ENCODE measurements around the gene MTR. TPM values are rescaled to one million over a fixed set of nuclear protein-coding genes. Genes with fewer than 3 reads are reported as not detected.

Gene MTR
- total and polyA plus RNA-seq, 4 donors, result 4.4 to 49.3 (median 21.6) TPM

GRCh38 chr1:236861560-236862218 lies 66.6 kb downstream of the MTR start:
- H3K9ac ChIP-seq (ENCODE audit: insufficient read depth in 1 of 2, low read length in 2 of 2), result no peak overlapping the region
- H3K9me3 ChIP-seq (ENCODE audit: control insufficient read depth in 4 of 4, insufficient read depth in 3 of 4, low read length in 3 of 4), result peaks cover 0 to 2% (median 0%) of the 10 kb centered on the region in 4 donors
- DNase-seq, result no peak
- WGBS, 2 donors, result 73 to 80% methylated on average over 2 of the region's 2 CpGs
- H3K27ac ChIP-seq (ENCODE audit: low read depth in 1 of 2, low read length in 1 of 2), result peak overlapping the region in 1 of 2 donors; percentile 88
- H3K4me3 ChIP-seq, result no peak overlapping the region
- ATAC-seq (ENCODE audit: insufficient read depth, low FRiP score), result no peak
- TF ChIP-seq CTCF (IDR thresholded peaks at IDR 0.05; ENCODE audit: control extremely low read depth, extremely low read depth), result no peak
- no peaks in the 10 kb centered on the region for H3K27me3 ChIP-seq (ENCODE audit: control insufficient read depth in 3 of 3, insufficient read depth in 3 of 3, low read length in 2 of 3)
- H3K4me1 ChIP-seq (ENCODE audit: control insufficient read depth in 5 of 5, insufficient read depth in 5 of 5, low read length in 5 of 5), result peaks cover 0 to 14% (median 0%) of the 10 kb centered on the region in 5 donors
- peaks cover 16 to 32% (median 21%) of the 10 kb centered on the region in 4 donors for H3K36me3 ChIP-seq (ENCODE audit: control insufficient read depth in 4 of 4, insufficient read depth in 4 of 4, low read length in 4 of 4)

GRCh38 chr1:236862219-236862591 lies 67.1 kb downstream of the MTR start:
- H3K27me3 ChIP-seq (ENCODE audit: control insufficient read depth in 3 of 3, insufficient read depth in 3 of 3, low read length in 2 of 3), result no peaks in the 10 kb centered on the region
- no peak for ATAC-seq (ENCODE audit: insufficient read depth, low FRiP score)
- peak overlapping the region in 1 of 2 donors; percentile 88 for H3K27ac ChIP-seq (ENCODE audit: low read depth in 1 of 2, low read length in 1 of 2)
- H3K4me1 ChIP-seq (ENCODE audit: control insufficient read depth in 5 of 5, insufficient read depth in 5 of 5, low read length in 5 of 5), result peaks cover 0 to 14% (median 0%) of the 10 kb centered on the region in 5 donors
- 96 to 97% methylated on average over 4 of the region's 4 CpGs for WGBS, 2 donors
- H3K9me3 ChIP-seq (ENCODE audit: control insufficient read depth in 4 of 4, insufficient read depth in 3 of 4, low read length in 3 of 4), result peaks cover 0 to 2% (median 0%) of the 10 kb centered on the region in 4 donors
- no peak overlapping the region for H3K9ac ChIP-seq (ENCODE audit: insufficient read depth in 1 of 2, low read length in 2 of 2)
- no peak overlapping the region for H3K4me3 ChIP-seq
- TF ChIP-seq CTCF (IDR thresholded peaks at IDR 0.05; ENCODE audit: control extremely low read depth, extremely low read depth), result no peak
- H3K36me3 ChIP-seq (ENCODE audit: control insufficient read depth in 4 of 4, insufficient read depth in 4 of 4, low read length in 4 of 4), result peaks cover 20 to 32% (median 25%) of the 10 kb centered on the region in 4 donors
- no peak for DNase-seq

GRCh38 chr1:236862615-236863211 lies 67.6 kb downstream of the MTR start:
- 74 to 89% methylated on average over 5 of the region's 5 CpGs for WGBS, 2 donors
- TF ChIP-seq CTCF (IDR thresholded peaks at IDR 0.05; ENCODE audit: control extremely low read depth, extremely low read depth), result no peak
- Histone ChIP-seq H3K9me3 (ENCODE audit: control insufficient read depth in 4 of 4, insufficient read depth in 3 of 4, low read length in 3 of 4) (peaks cover 0 to 2% (median 0%) of the 10 kb centered on the region in 4 donors), H3K4me1 (ENCODE audit: control insufficient read depth in 5 of 5, insufficient read depth in 5 of 5, low read length in 5 of 5) (peaks cover 0 to 14% (median 0%) of the 10 kb centered on the region in 5 donors), H3K4me3 (no peak overlapping the region), H3K27me3 (ENCODE audit: control insufficient read depth in 3 of 3, insufficient read depth in 3 of 3, low read length in 2 of 3) (no peaks in the 10 kb centered on the region), H3K36me3 (ENCODE audit: control insufficient read depth in 4 of 4, insufficient read depth in 4 of 4, low read length in 4 of 4) (peaks cover 21 to 33% (median 26%) of the 10 kb centered on the region in 4 donors), H3K27ac (ENCODE audit: low read depth in 1 of 2, low read length in 1 of 2) (peak overlapping the region in 1 of 2 donors; percentile 88), H3K9ac (ENCODE audit: insufficient read depth in 1 of 2, low read length in 2 of 2) (no peak overlapping the region)
- ATAC-seq (ENCODE audit: insufficient read depth, low FRiP score) (no peak), DNase-seq (peak in 1 of 3 donors; percentile 18)
